Measurements from ENCODE around the gene AGFG2. TPM values are rescaled to one million over a fixed set of nuclear protein-coding genes. Genes with fewer than 3 reads are reported as not detected.

AGFG2 gene
- total RNA-seq, 1 experiment from 2014 or later, result 42.5 TPM

DNA sequence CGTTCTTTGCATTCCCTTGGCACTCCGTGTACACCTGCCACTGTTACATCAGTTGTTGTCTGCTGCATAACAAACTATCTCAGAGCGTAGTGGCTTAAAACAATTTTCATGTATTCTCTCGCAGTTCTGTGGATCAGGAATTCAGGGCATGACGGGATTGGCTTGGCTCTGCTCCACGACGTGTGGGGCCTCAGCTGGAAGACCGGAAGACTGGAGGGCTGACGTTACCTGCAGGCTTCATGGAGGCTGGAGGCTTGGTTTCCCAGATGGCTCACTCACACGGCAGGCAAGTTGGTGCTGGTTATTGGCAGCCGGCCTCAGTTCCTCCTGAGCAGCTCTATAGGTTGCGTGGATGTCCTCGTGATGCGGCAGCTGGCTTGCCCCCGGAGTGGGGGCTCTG is 29.8 kb upstream of the AGFG2 start:
- in situ Hi-C loops (cut with HindIII; ENCODE audit: low pct_unique_long_range_greater_than_20kb, low sequenced_read_pairs) (no loop called here), intact Hi-C loops (cut with micrococcal nuclease; ENCODE audit: unreplicated experiment) (no loop called here)
- ATAC-seq, result peak; percentile 20; the same call in 1 of the 2 replicates
- H3K36me3 ChIP-seq (ENCODE audit: control insufficient read depth, insufficient read depth, low read length), result no peaks in the 10 kb centered on the region
- no peaks in the 10 kb centered on the region for H3K9me3 ChIP-seq (ENCODE audit: control insufficient read depth, insufficient read depth, low read depth, low read length)
- no peak for DNase-seq (ENCODE audit: low read depth, low spot score)
- ChIA-PET POLR2A (no interaction called here), CTCF (no interaction called here)
- H3K27ac ChIP-seq (ENCODE audit: low read length), result no peak overlapping the region
- BruUV-seq (replicated peaks), result no TSS peak
- no peak for TF ChIP-seq TCF7L2 (IDR thresholded peaks at IDR 0.05; ENCODE audit: low read depth, low read length)
- no peak for TF ChIP-seq POLR2AphosphoS5 (IDR thresholded peaks at IDR 0.05; ENCODE audit: low read depth, low read length)
- no peak for TF ChIP-seq SIN3A (IDR thresholded peaks at IDR 0.05; ENCODE audit: borderline replicate concordance, insufficient read depth, low read depth, low read length)
- TF ChIP-seq, protein P1, sequence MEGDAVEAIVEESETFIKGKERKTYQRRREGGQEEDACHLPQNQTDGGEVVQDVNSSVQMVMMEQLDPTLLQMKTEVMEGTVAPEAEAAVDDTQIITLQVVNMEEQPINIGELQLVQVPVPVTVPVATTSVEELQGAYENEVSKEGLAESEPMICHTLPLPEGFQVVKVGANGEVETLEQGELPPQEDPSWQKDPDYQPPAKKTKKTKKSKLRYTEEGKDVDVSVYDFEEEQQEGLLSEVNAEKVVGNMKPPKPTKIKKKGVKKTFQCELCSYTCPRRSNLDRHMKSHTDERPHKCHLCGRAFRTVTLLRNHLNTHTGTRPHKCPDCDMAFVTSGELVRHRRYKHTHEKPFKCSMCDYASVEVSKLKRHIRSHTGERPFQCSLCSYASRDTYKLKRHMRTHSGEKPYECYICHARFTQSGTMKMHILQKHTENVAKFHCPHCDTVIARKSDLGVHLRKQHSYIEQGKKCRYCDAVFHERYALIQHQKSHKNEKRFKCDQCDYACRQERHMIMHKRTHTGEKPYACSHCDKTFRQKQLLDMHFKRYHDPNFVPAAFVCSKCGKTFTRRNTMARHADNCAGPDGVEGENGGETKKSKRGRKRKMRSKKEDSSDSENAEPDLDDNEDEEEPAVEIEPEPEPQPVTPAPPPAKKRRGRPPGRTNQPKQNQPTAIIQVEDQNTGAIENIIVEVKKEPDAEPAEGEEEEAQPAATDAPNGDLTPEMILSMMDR (IDR thresholded peaks at IDR 0.05), result no peak
- TF ChIP-seq, protein P2, sequence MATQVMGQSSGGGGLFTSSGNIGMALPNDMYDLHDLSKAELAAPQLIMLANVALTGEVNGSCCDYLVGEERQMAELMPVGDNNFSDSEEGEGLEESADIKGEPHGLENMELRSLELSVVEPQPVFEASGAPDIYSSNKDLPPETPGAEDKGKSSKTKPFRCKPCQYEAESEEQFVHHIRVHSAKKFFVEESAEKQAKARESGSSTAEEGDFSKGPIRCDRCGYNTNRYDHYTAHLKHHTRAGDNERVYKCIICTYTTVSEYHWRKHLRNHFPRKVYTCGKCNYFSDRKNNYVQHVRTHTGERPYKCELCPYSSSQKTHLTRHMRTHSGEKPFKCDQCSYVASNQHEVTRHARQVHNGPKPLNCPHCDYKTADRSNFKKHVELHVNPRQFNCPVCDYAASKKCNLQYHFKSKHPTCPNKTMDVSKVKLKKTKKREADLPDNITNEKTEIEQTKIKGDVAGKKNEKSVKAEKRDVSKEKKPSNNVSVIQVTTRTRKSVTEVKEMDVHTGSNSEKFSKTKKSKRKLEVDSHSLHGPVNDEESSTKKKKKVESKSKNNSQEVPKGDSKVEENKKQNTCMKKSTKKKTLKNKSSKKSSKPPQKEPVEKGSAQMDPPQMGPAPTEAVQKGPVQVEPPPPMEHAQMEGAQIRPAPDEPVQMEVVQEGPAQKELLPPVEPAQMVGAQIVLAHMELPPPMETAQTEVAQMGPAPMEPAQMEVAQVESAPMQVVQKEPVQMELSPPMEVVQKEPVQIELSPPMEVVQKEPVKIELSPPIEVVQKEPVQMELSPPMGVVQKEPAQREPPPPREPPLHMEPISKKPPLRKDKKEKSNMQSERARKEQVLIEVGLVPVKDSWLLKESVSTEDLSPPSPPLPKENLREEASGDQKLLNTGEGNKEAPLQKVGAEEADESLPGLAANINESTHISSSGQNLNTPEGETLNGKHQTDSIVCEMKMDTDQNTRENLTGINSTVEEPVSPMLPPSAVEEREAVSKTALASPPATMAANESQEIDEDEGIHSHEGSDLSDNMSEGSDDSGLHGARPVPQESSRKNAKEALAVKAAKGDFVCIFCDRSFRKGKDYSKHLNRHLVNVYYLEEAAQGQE (IDR thresholded peaks at IDR 0.05; ENCODE audit: insufficient read depth in 1 of 2, low read depth in 2 of 2, low read length in 1 of 2), result no peak
- H3K4me3 ChIP-seq (ENCODE audit: low read depth in 2 of 2, low read length in 2 of 2), result no peak overlapping the region
- H3K27me3 ChIP-seq (ENCODE audit: control insufficient read depth, insufficient read depth, low read length), result no peaks in the 10 kb centered on the region
- no peaks in the 10 kb centered on the region for H3K4me1 ChIP-seq (ENCODE audit: control insufficient read depth, insufficient read depth, low read length)

DNA sequence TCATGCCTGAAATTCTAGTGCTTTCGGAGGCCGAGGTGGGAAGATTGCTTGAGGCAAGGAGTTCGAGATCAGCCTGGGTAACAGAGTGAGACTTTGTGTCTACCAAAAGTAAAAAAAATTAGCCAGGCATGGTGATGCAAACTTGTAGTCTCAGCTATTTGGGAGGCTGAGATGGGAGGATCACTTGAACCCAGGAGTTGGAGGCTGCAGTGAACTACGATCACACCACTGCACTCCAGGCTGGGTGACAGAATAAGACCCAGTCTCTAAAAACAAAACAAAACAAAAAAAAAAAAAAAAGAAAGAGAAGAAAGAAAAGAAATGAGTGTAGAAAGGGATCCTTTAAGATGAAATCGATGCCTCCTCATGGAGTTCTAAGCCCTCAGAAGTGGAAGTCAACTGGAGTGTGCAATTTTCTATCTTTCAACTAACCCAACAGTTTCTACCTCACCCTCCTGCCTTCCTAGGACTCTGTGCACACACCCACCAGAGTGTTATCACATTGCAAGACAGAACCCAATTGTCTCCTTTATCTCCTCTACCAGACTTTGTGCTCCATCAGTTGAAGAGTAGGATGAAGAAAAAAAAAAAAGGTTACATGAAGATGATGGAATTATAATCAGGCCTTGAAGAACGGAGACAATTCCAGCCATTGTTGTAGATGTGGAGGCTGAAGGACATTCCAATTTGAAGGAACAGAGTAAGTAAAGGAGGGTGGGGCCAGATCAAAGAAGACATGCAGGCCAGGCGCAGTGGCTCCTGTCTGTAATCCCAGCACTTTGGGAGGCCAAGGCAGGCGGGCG is 28.4 kb upstream of the AGFG2 start:
- TF ChIP-seq, protein P1 (IDR thresholded peaks at IDR 0.05), result no peak
- H3K27me3 ChIP-seq (ENCODE audit: control insufficient read depth, insufficient read depth, low read length), result no peaks in the 10 kb centered on the region
- ChIA-PET CTCF (no interaction called here), POLR2A (no interaction called here)
- in situ Hi-C loops (cut with HindIII; ENCODE audit: low pct_unique_long_range_greater_than_20kb, low sequenced_read_pairs), result no loop called here
- ATAC-seq (no peak), DNase-seq (ENCODE audit: low read depth, low spot score) (no peak)
- H3K36me3 ChIP-seq (ENCODE audit: control insufficient read depth, insufficient read depth, low read length), result no peaks in the 10 kb centered on the region
- no peaks in the 10 kb centered on the region for H3K9me3 ChIP-seq (ENCODE audit: control insufficient read depth, insufficient read depth, low read depth, low read length)
- no peaks in the 10 kb centered on the region for H3K4me1 ChIP-seq (ENCODE audit: control insufficient read depth, insufficient read depth, low read length)
- no peak overlapping the region for H3K27ac ChIP-seq (ENCODE audit: low read length)
- intact Hi-C loops (cut with micrococcal nuclease; ENCODE audit: unreplicated experiment), result no loop called here
- H3K4me3 ChIP-seq (ENCODE audit: low read depth in 2 of 2, low read length in 2 of 2), result no peak overlapping the region
- BruUV-seq (replicated peaks), result no TSS peak

Data from Panc1 (cell line).